NB4 (cell line): Measurements from ENCODE around the gene EDEM1.

Experiments used
- DNase-seq: peaks from one replicate; pipeline ENCODE4 v3.0.0; 2010; ENCODE audit warnings: low read depth
- H3K4me3 ChIP-seq: one replicate; pipeline ENCODE4 v1.5.1; 2011; ENCODE audit warnings: mild to moderate bottlenecking, low read depth, low read length, moderate library complexity
- CTCF ChIP-seq: IDR thresholded peaks from one replicate; pipeline ENCODE4 v1.5.1; 2012; ENCODE audit warnings: low read depth, low read length
- MAX ChIP-seq: IDR thresholded peaks from 2 replicates; pipeline ENCODE4 v1.6.1; 2011; ENCODE audit warnings: low read depth, low read length
- MYC ChIP-seq: IDR thresholded peaks from 2 replicates; pipeline ENCODE4 v1.6.1; 2011; ENCODE audit warnings: low read depth, low read length
- POLR2A ChIP-seq: IDR thresholded peaks from 2 replicates; pipeline ENCODE4 v1.6.1; 2011; ENCODE audit warnings: mild to moderate bottlenecking; ENCODE audit not compliant: insufficient read length; ENCODE audit errors: extremely low read depth

EDEM1 gene

GRCh38 chr3:5248822-5249221 lies 61.3 kb downstream of the EDEM1 start:
- DNase-seq: no peak
- no peak overlapping the region for H3K4me3 ChIP-seq
- TF ChIP-seq MAX (no peak), MYC (no peak), POLR2A (no peak), CTCF (no peak)

GRCh38 chr3:5250467-5251195 lies 63.1 kb downstream of the EDEM1 start:
- no peak for DNase-seq
- H3K4me3 ChIP-seq: no peak overlapping the region
- TF ChIP-seq MAX (no peak), POLR2A (no peak), MYC (no peak), CTCF (no peak)

GRCh38 chr3:5251196-5251583 lies 63.7 kb downstream of the EDEM1 start:
- H3K4me3 ChIP-seq: no peak overlapping the region
- no peak for DNase-seq
- TF ChIP-seq MAX (no peak), POLR2A (no peak), MYC (no peak)

- no peak for DNase-seq
- TF ChIP-seq MYC (no peak), CTCF (no peak), MAX (no peak), POLR2A (no peak)
- no peak overlapping the region for H3K4me3 ChIP-seq
These were observed 64.6 kb downstream of the EDEM1 start for GRCh38 chr3:5252131-5252530.

- no peak for DNase-seq
- TF ChIP-seq POLR2A (no peak), CTCF (no peak), MAX (no peak), MYC (no peak)
- no peak overlapping the region for H3K4me3 ChIP-seq
These were observed 67.0 kb downstream of the EDEM1 start for GRCh38 chr3:5254281-5255048.
